Right kidney (tissue), 1 donor: ENCODE data around the gene COL1A1.

ENCODE experiments used
- DNase-seq: peaks from one replicate; pipeline ENCODE4 v3.0.0-alpha.2; 2016

Gene COL1A1

GRCh38 chr17:50187394-50187725, 14.1 kb downstream of the COL1A1 start:
- DNase-seq: no peak

- no peak for DNase-seq
Measured at GRCh38 chr17:50186661-50187393, 14.6 kb downstream of the COL1A1 start.

GRCh38 chr17:50185631-50186471, 15.6 kb downstream of the COL1A1 start:
- DNase-seq: no peak

GRCh38 chr17:50184611-50185398, 16.6 kb downstream of the COL1A1 start:
- DNase-seq: no peak

GRCh38 chr17:50184064-50184463, 17.4 kb downstream of the COL1A1 start:
- DNase-seq: no peak

- DNase-seq: peak; percentile 9
Measured at GRCh38 chr17:50183421-50183994, 17.9 kb downstream of the COL1A1 start.

- no peak for DNase-seq
Measured at GRCh38 chr17:50182783-50183420, 18.5 kb downstream of the COL1A1 start.

- DNase-seq: peak; percentile 31
Measured at GRCh38 chr17:50181591-50182560, 19.6 kb downstream of the COL1A1 start.

GRCh38 chr17:50181144-50181543, 20.3 kb downstream of the COL1A1 start:
- DNase-seq: peak; percentile 29

GRCh38 chr17:50180620-50181019, 20.8 kb downstream of the COL1A1 start:
- DNase-seq: peak; percentile 6

GRCh38 chr17:50180111-50180510, 21.3 kb downstream of the COL1A1 start:
- DNase-seq: peak; percentile 5

GRCh38 chr17:50177983-50178834, 23.2 kb downstream of the COL1A1 start:
- DNase-seq: peak; percentile 83

GRCh38 chr17:50177476-50177875, 24.0 kb downstream of the COL1A1 start:
- DNase-seq: no peak

GRCh38 chr17:50176559-50177357, 24.7 kb downstream of the COL1A1 start:
- no peak for DNase-seq

- no peak for DNase-seq
Measured at GRCh38 chr17:50175035-50175807, 26.2 kb downstream of the COL1A1 start.

GRCh38 chr17:50174444-50174843, 27.0 kb downstream of the COL1A1 start:
- no peak for DNase-seq

GRCh38 chr17:50173335-50173941, 28.0 kb downstream of the COL1A1 start:
- DNase-seq: no peak

GRCh38 chr17:50172936-50173334, 28.5 kb downstream of the COL1A1 start:
- no peak for DNase-seq
